ENCODE results near the gene PARD3B.

Gene PARD3B

GRCh38 chr2:204900910-204901309 lies 355.6 kb downstream of the PARD3B start:
- TF ChIP-seq CTCF (IDR thresholded peaks at IDR 0.05; ENCODE audit: insufficient read depth, low read depth, low read length, missing control alignments): no peak
- no peak for DNase-seq (ENCODE audit: low read depth)

GRCh38 chr2:204901591-204901990 lies 356.3 kb downstream of the PARD3B start:
- H3K4me3 ChIP-seq (ENCODE audit: low read depth, low read length): no peak overlapping the region
- TF ChIP-seq CTCF (IDR thresholded peaks at IDR 0.05; ENCODE audit: insufficient read depth, low read depth, low read length, missing control alignments): no peak
- no peak for DNase-seq (ENCODE audit: low read depth)

More at GRCh38 chr2:204900910-204901309, 355.6 kb downstream of the PARD3B start:
- H3K4me3 ChIP-seq (ENCODE audit: low read depth, low read length): no peak overlapping the region

GRCh38 chr2:204909791-204910190 lies 364.5 kb downstream of the PARD3B start:
- DNase-seq (ENCODE audit: low read depth): no peak
- no peak for TF ChIP-seq CTCF (IDR thresholded peaks at IDR 0.05; ENCODE audit: insufficient read depth, low read depth, low read length, missing control alignments)
- H3K4me3 ChIP-seq (ENCODE audit: low read depth, low read length): no peak overlapping the region

GRCh38 chr2:204913312-204913711 lies 368.0 kb downstream of the PARD3B start:
- H3K4me3 ChIP-seq (ENCODE audit: low read depth, low read length): no peak overlapping the region
- no peak for TF ChIP-seq CTCF (IDR thresholded peaks at IDR 0.05; ENCODE audit: insufficient read depth, low read depth, low read length, missing control alignments)
- no peak for DNase-seq (ENCODE audit: low read depth)

- H3K4me3 ChIP-seq (ENCODE audit: low read depth, low read length): no peak overlapping the region
- DNase-seq (ENCODE audit: low read depth): no peak
- TF ChIP-seq CTCF (IDR thresholded peaks at IDR 0.05; ENCODE audit: insufficient read depth, low read depth, low read length, missing control alignments): no peak
These were observed 368.7 kb downstream of the PARD3B start for GRCh38 chr2:204913854-204914464.

- H3K4me3 ChIP-seq (ENCODE audit: low read depth, low read length): no peak overlapping the region
- no peak for TF ChIP-seq CTCF (IDR thresholded peaks at IDR 0.05; ENCODE audit: insufficient read depth, low read depth, low read length, missing control alignments)
These were observed 369.4 kb downstream of the PARD3B start for GRCh38 chr2:204914708-204915107.

GRCh38 chr2:204917089-204917701 lies 371.9 kb downstream of the PARD3B start:
- DNase-seq (ENCODE audit: low read depth): no peak
- no peak overlapping the region for H3K4me3 ChIP-seq (ENCODE audit: low read depth, low read length)
- TF ChIP-seq CTCF (IDR thresholded peaks at IDR 0.05; ENCODE audit: insufficient read depth, low read depth, low read length, missing control alignments): no peak

More at GRCh38 chr2:204914708-204915107, 369.4 kb downstream of the PARD3B start:
- no peak for DNase-seq (ENCODE audit: low read depth)

All from GM12865 (cell line).